Germinal center (tissue), 1 donor: ENCODE results near the gene PCED1B.
A peak's percentile ranks its signal among the peaks of the same experiment; 100 is the strongest.
"Not testable (repeated sequence)": the region's sequence is repeated elsewhere in the genome, so short reads cannot be mapped to it uniquely, and the experiment has no call there.

ENCODE experiments used
- DNase-seq: peaks from one replicate; pipeline ENCODE4 v3.0.0; 2012; ENCODE audit warnings: mixed read lengths, low spot score

Gene PCED1B

GRCh38 chr12:47276621-47277309, 197.3 kb downstream of the PCED1B start:
- DNase-seq = peak; percentile 48

GRCh38 chr12:47277972-47278448, 198.6 kb downstream of the PCED1B start:
- DNase-seq = no peak

- DNase-seq = not testable (repeated sequence)
Measured at GRCh38 chr12:47279758-47280157, 200.3 kb downstream of the PCED1B start.

- DNase-seq = no peak
Measured at GRCh38 chr12:47280543-47281300, 201.3 kb downstream of the PCED1B start.

- no peak for DNase-seq
Measured at GRCh38 chr12:47281667-47282171, 202.3 kb downstream of the PCED1B start.

- DNase-seq = no peak
Measured at GRCh38 chr12:47282206-47282605, 202.8 kb downstream of the PCED1B start.
